Colon (tissue), 2 donors: ENCODE data around the gene FANCB.

Experiments
- FAIRE-seq: peaks from 2 replicates; lab custom pipeline; 2012; peaks lifted over from hg19 to GRCh38; lab: Jason Lieb, UNC
- donor health status: control.
- donor health status: control.

FANCB gene

DNA sequence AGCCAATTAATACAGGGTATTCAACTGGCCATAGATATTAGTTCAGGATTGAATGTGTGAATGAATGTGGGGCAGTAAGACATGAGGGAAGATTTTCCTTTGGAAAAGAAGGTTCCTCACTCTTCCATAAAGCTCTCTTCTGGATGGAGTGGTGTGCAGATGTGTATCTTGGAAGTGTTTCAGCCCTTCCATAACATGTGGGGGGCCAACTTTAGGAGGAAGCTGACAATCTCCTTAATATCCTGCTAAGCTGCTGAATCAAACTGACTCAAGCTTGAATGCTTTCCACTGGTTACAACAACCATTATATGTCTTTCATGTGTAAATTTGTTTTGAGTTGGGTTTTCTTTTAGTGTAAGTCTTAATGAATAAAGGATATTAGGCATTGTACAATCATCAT, 40.3 kb downstream of the FANCB start:
- no peak for FAIRE-seq

DNA sequence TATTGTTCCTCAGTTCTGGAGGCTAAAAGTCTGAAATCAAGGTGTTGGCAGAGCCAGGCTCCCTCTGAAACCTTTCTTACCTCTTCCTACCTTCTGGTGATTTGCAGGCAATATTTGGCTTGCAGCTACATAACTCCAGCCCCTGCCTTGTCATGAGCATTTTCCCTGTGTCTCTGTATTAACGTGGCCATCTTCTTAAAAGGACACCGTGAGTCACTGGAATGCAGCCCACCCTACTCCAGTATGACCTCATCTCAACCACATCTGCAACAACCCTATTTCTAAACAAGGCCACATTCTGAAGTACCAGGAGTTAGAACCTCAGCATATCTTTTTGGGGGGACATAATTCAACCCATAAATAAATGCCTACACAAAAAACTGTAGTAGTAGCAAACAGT, 40.7 kb downstream of the FANCB start:
- FAIRE-seq = no peak

DNA sequence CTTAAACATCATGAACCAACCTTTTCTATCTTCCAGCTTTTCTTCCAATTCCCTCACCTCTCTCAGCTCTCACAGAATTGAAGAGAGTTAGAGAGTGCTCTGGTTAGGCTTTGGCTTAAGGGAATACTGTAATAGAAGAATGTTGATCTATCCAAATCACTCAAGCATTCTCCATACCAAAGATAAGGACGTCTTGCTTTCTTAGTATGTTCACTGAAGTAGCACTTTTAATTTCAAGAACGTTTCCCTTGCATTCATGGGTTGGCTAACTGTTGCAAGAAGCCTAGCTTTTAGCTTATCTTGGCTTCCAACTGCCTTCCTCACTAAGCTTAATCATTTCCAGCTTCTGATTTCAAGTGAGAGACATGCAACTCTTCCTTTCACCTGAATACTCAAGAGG, 43.2 kb downstream of the FANCB start:
- no peak for FAIRE-seq

DNA sequence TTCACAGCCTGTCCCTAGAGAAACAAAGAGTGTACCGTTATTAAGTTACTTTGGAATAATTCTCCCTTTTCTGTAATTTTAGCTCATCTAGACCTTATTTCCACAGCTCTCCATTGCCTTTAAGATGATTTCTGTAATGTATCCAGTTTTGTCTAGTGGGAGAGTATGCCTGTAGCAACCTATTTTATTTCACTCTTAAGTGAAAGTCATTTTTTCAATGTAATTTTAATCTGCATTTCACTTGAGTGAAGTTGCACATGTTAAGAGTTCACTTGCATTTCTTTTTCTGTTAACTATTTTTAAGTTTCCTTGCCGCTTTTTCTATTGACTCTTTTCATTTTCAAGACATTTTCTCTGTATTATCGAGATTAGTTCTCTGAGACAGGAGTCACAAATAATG, 46.5 kb downstream of the FANCB start:
- no peak for FAIRE-seq

DNA sequence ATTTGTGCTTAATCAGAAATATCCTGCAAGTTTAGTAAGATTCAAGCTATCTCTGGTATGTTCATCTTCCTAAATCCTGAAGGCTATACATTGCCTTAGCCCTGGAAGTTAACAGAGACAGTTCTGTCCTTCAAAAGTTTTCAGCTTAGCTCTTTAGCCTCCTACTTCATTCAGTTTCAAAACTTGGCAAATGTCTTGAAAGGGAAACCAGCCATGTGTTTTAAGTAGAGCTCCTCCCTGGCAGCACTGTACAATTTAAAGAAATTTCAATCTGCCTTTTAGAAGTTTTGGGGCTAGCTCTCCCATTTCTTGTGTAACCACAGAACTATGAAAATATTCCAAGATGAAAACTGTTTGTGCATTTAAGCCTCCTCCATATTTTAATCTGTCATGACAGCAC, 47.0 kb downstream of the FANCB start:
- no peak for FAIRE-seq

DNA sequence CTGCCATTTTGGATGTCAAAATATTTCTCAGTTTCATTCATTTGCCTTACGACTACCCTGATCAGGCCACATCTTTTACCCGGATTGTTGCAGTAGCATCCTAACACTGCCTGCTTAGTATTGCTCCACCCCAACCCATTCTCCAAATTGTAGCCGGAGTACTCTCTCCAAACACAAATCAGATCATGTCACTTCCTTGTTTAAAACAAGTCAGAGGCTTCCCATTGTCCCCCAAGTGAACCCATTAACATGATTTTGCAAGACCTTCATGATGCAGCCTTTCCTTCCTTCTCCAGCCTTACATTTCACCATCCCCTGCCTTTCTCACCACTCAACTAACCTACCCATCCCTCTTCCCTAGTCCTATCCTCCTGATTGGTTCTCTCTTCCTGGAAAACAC, 53.1 kb downstream of the FANCB start:
- no peak for FAIRE-seq

DNA sequence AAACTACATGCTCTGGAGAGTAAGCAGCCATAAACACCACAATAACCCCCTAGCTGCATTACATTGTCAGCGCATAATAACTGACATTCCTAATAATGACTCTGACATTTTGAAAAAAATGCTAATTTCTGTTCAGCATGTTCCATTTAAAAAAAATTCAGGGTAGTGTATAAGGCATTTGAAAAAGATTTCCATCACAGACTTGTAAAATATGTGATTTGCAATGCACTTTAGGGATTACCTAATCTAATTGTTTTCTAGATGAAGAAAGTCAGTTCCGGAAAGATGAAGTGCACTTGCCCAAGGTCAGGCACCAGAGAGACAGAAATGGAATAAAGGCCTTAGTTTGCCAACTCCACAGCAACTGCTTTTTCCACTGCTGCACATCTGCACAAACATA, 55.3 kb downstream of the FANCB start:
- no peak for FAIRE-seq

DNA sequence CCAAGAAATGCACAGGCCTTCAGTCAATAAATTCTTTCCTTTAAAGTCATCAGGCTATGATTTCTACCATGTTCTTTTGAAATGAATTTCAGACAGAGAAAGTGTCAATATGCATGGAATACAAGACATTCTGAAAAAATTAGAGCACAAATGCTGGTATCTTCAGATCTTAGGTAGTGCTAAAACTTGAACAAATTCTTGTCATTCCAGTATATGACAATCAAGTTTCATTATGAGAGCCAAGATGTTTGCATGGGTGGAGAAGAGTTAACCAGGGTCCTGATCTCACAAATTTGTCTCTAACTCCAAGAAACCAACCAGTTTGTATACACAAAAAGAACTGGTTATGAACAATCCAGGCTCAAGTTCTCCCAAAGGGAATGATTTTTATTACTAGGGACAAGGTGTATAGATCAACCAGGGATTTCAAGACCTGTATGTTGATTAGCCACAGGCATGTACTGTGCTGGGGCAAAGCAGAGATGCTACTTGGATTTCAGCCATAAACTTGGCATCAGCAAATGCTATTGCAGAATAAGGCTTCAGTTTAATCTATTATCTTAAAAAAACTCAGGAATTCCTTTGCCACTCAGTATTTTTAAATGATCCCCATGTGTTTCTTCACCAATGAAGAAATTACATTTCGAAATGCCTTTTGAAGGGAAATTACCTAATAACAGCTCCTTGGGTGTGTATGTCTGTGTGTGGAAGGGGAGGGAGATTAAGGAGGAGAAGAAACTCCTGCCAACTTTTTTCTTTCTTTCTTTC, 69.7 kb downstream of the FANCB start:
- no peak for FAIRE-seq

DNA sequence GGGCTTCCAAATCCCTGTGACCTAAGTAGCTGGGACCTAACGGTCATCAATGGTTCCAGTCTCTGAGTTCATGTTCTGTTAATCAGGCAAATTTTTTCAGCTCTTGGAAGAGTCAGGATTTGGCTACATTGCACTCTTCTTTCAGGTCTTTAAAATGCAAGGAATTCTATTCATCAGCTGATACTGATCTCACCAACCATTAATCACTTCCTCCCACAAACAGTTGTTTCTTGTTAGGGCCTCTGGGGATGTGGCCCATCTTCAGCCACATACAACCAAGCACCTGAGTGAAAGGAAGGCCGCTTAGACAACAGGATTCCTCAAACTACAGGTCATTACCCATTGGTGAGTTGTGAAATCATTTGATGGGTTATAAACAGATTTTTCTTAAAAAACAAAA, 71.7 kb downstream of the FANCB start:
- FAIRE-seq = no peak

DNA sequence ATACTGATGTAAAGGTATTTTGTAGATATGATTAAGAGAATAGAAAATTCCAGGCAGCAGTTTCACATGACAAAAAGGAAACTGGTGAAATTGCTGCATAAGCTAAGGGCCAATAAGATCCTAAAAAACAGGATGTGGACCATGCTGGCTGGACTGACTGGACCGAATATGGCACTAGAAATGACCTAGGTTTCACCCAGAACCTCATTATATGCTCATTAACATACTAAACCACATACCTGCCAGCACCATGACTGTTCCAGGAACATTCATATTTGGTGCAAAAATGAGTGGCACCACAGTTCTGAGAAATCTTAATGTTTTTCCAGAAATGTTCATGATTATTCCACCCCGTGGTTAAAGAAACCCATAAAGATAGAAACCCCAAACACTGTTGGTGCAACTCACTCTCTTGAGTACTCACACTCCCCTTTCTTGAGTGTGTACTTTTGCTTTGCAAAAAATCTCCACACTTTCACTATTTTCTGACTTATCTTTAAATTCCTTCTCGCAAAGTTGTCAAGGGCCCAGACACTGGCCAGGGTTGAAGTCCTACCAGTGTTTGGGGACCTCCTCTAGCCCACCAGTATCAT, 74.0 kb downstream of the FANCB start:
- no peak for FAIRE-seq
